ENCODE data around the gene EFCC1. TPM values are rescaled to one million over a fixed set of nuclear protein-coding genes. Genes with fewer than 3 reads are reported as not detected.

EFCC1 gene
- total RNA-seq, 1 donor from 2014 or later: 0.67 TPM

GRCh38 chr3:129030611-129031010 lies 29.5 kb downstream of the EFCC1 start:
- TF ChIP-seq CTCF (IDR thresholded peaks at IDR 0.05; ENCODE audit: unreplicated experiment): no peak
- H3K9me3 Mint-ChIP-seq: peaks cover 3% of the 10 kb centered on the region
- no peak for DNase-seq (ENCODE audit: low spot score in 2 of 2, unreplicated experiment in 2 of 2)
- H3K36me3 Mint-ChIP-seq: no peaks in the 10 kb centered on the region
- H3K27me3 Mint-ChIP-seq (ENCODE audit: low read depth): peaks cover 15% of the 10 kb centered on the region
- H3K4me3 Mint-ChIP-seq: no peak overlapping the region
- H3K27ac Mint-ChIP-seq: no peak overlapping the region
- H3K4me1 Mint-ChIP-seq: peaks cover 6% of the 10 kb centered on the region

GRCh38 chr3:129031476-129032215 lies 30.5 kb downstream of the EFCC1 start:
- no peak overlapping the region for H3K4me3 Mint-ChIP-seq
- no peak for DNase-seq (ENCODE audit: low spot score in 2 of 2, unreplicated experiment in 2 of 2)
- peaks cover under 1% of the 10 kb centered on the region for H3K4me1 Mint-ChIP-seq
- peaks cover 6% of the 10 kb centered on the region for H3K27me3 Mint-ChIP-seq (ENCODE audit: low read depth)
- TF ChIP-seq CTCF (IDR thresholded peaks at IDR 0.05; ENCODE audit: unreplicated experiment): no peak
- peaks cover 3% of the 10 kb centered on the region for H3K9me3 Mint-ChIP-seq
- no peaks in the 10 kb centered on the region for H3K36me3 Mint-ChIP-seq
- H3K27ac Mint-ChIP-seq: no peak overlapping the region

GRCh38 chr3:129032716-129033115 lies 31.6 kb downstream of the EFCC1 start:
- peaks cover 3% of the 10 kb centered on the region for H3K9me3 Mint-ChIP-seq

GRCh38 chr3:129033151-129033550 lies 32.0 kb downstream of the EFCC1 start:
- no peak for DNase-seq (ENCODE audit: low spot score in 2 of 2, unreplicated experiment in 2 of 2)
- Mint-ChIP-seq H3K4me1 (no peaks in the 10 kb centered on the region), H3K36me3 (no peaks in the 10 kb centered on the region), H3K4me3 (no peak overlapping the region), H3K27me3 (ENCODE audit: low read depth) (peaks cover 3% of the 10 kb centered on the region), H3K27ac (no peak overlapping the region), H3K9me3 (peaks cover 3% of the 10 kb centered on the region)
- TF ChIP-seq CTCF (IDR thresholded peaks at IDR 0.05; ENCODE audit: unreplicated experiment): no peak

More at GRCh38 chr3:129032716-129033115, 31.6 kb downstream of the EFCC1 start:
- TF ChIP-seq CTCF (IDR thresholded peaks at IDR 0.05; ENCODE audit: unreplicated experiment): no peak
- Mint-ChIP-seq H3K27ac (no peak overlapping the region), H3K4me1 (no peaks in the 10 kb centered on the region), H3K4me3 (no peak overlapping the region), H3K27me3 (ENCODE audit: low read depth) (peaks cover 3% of the 10 kb centered on the region), H3K36me3 (no peaks in the 10 kb centered on the region)
- DNase-seq (ENCODE audit: low spot score in 2 of 2, unreplicated experiment in 2 of 2): no peak

- Mint-ChIP-seq H3K27ac (no peak overlapping the region), H3K9me3 (peaks cover 3% of the 10 kb centered on the region), H3K4me1 (no peaks in the 10 kb centered on the region), H3K36me3 (no peaks in the 10 kb centered on the region), H3K4me3 (no peak overlapping the region), H3K27me3 (ENCODE audit: low read depth) (peaks cover 6% of the 10 kb centered on the region)
- DNase-seq (ENCODE audit: low spot score in 2 of 2, unreplicated experiment in 2 of 2): no peak
- TF ChIP-seq CTCF (IDR thresholded peaks at IDR 0.05; ENCODE audit: unreplicated experiment): no peak
Observed at GRCh38 chr3:129033633-129034321, 32.7 kb downstream of the EFCC1 start.
